Measurements from ENCODE around the gene ZDHHC13. TPM values are rescaled to one million over a fixed set of nuclear protein-coding genes. Genes with fewer than 3 reads are reported as not detected.

Gene ZDHHC13
- total RNA-seq, 1 donor from 2014 or later, result 10.6 TPM

DNA sequence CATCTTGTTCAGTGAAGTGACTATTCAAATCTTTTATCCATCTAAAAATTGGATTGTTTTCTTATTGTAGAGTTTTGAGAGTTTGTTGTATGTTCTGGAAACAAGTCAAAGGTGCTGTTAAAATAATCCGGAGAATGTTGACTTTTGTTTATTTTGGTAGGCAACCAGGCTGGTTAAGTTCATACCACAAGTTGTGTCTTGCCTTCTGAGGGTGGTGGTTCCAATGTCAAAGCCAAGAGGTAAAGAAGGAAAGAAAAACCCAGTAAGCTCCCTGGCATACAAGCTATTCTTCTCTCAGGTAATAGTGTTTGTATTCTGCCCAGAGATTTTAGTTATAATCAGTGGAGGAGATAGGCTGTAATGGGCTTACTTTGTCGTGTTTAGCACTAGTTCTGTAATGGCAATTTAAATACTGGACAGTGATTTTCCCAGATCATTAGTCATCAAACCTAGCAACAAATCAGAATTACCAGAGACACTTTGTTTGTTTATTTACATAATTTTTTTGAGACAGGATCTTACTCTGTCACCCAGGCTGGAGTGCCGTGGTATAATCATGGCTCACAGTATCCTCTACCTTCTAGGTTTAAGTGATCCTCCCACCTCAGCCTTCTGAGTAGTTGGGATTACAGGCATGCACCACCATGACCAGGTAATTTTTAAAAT is 99.9 kb downstream of the ZDHHC13 start:
- FAIRE-seq, result no peak

DNA sequence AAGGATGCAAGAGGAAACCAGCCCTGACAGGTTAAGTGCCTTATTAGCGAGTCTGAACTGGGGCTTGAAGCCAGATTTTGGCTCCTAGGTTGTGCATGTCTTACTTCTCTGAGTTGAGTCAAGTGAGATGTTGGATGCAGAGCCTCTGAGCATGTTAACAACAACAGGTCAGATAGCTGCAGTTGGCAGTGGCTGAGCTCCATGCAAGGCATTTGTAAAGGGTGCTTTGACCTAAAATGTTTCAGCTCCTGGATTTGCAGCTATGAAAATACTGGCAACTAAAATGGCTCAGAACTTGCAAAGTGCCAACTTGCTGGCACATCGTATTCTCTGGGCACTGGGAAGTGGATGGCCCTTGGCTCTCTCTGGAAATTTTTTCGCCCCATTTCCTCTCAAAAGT is 101.2 kb downstream of the ZDHHC13 start:
- Histone ChIP-seq H2AFZ (ENCODE audit: low read depth, low read length) (no peak overlapping the region), H3K4me2 (ENCODE audit: low read length) (no peak overlapping the region), H3K79me2 (ENCODE audit: insufficient read depth, low read length) (no peaks in the 10 kb centered on the region), H3K4me3 (ENCODE audit: insufficient read depth, low read depth, low read length) (no peak overlapping the region), H3K27ac (ENCODE audit: low read depth, low read length) (no peak overlapping the region), H3K27me3 (ENCODE audit: insufficient read depth, low read length) (peaks cover 4% of the 10 kb centered on the region), H3K4me1 (ENCODE audit: insufficient read depth, low read length) (no peaks in the 10 kb centered on the region), H3K36me3 (ENCODE audit: insufficient read depth, low read length) (no peaks in the 10 kb centered on the region), H3K9ac (ENCODE audit: low read length) (no peak overlapping the region), H4K20me1 (ENCODE audit: insufficient read depth, low read length) (no peaks in the 10 kb centered on the region), H3K9me3 (ENCODE audit: insufficient read depth, low read depth, low read length) (no peaks in the 10 kb centered on the region)
- DNase-seq (ENCODE audit: low read depth), result no peak
- TF ChIP-seq, protein P1, sequence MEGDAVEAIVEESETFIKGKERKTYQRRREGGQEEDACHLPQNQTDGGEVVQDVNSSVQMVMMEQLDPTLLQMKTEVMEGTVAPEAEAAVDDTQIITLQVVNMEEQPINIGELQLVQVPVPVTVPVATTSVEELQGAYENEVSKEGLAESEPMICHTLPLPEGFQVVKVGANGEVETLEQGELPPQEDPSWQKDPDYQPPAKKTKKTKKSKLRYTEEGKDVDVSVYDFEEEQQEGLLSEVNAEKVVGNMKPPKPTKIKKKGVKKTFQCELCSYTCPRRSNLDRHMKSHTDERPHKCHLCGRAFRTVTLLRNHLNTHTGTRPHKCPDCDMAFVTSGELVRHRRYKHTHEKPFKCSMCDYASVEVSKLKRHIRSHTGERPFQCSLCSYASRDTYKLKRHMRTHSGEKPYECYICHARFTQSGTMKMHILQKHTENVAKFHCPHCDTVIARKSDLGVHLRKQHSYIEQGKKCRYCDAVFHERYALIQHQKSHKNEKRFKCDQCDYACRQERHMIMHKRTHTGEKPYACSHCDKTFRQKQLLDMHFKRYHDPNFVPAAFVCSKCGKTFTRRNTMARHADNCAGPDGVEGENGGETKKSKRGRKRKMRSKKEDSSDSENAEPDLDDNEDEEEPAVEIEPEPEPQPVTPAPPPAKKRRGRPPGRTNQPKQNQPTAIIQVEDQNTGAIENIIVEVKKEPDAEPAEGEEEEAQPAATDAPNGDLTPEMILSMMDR (IDR thresholded peaks at IDR 0.05; ENCODE audit: insufficient read depth, low read depth, low read length), result no peak
- no peak for TF ChIP-seq EZH2 (IDR thresholded peaks at IDR 0.05; ENCODE audit: insufficient read depth, low read length)
- Mint-ChIP-seq H3K36me3 (ENCODE audit: low read depth, unreplicated experiment) (no peaks in the 10 kb centered on the region), H3K4me1 (ENCODE audit: low read depth, unreplicated experiment) (peaks cover 4% of the 10 kb centered on the region), H3K27me3 (ENCODE audit: low read depth, unreplicated experiment) (peaks cover 10% of the 10 kb centered on the region), H3K4me3 (ENCODE audit: unreplicated experiment) (no peak overlapping the region), H3K9me3 (ENCODE audit: unreplicated experiment) (no peaks in the 10 kb centered on the region), H3K27ac (ENCODE audit: unreplicated experiment) (no peak overlapping the region)
- FAIRE-seq, result no peak

More for the DNA sequence above, 99.9 kb downstream of the ZDHHC13 start:
- H3K27ac ChIP-seq (ENCODE audit: low read depth, low read length), result no peak overlapping the region
- no peaks in the 10 kb centered on the region for H3K79me2 ChIP-seq (ENCODE audit: insufficient read depth, low read length)
- no peaks in the 10 kb centered on the region for H3K4me1 ChIP-seq (ENCODE audit: insufficient read depth, low read length)
- H3K9me3 Mint-ChIP-seq (ENCODE audit: unreplicated experiment), result no peaks in the 10 kb centered on the region
- peaks cover 10% of the 10 kb centered on the region for H3K27me3 Mint-ChIP-seq (ENCODE audit: low read depth, unreplicated experiment)
- no peaks in the 10 kb centered on the region for H3K36me3 ChIP-seq (ENCODE audit: insufficient read depth, low read length)
- no peak overlapping the region for H3K9ac ChIP-seq (ENCODE audit: low read length)
- H3K4me3 Mint-ChIP-seq (ENCODE audit: unreplicated experiment), result no peak overlapping the region
- peaks cover 4% of the 10 kb centered on the region for H3K4me1 Mint-ChIP-seq (ENCODE audit: low read depth, unreplicated experiment)
- H4K20me1 ChIP-seq (ENCODE audit: insufficient read depth, low read length), result no peaks in the 10 kb centered on the region
- DNase-seq (ENCODE audit: low read depth), result no peak
- H3K27ac Mint-ChIP-seq (ENCODE audit: unreplicated experiment), result no peak overlapping the region
- no peaks in the 10 kb centered on the region for H3K9me3 ChIP-seq (ENCODE audit: insufficient read depth, low read depth, low read length)
- no peak overlapping the region for H2AFZ ChIP-seq (ENCODE audit: low read depth, low read length)
- no peak overlapping the region for H3K4me2 ChIP-seq (ENCODE audit: low read length)
- H3K36me3 Mint-ChIP-seq (ENCODE audit: low read depth, unreplicated experiment), result no peaks in the 10 kb centered on the region
- no peak overlapping the region for H3K4me3 ChIP-seq (ENCODE audit: insufficient read depth, low read depth, low read length)
- peaks cover 6% of the 10 kb centered on the region for H3K27me3 ChIP-seq (ENCODE audit: insufficient read depth, low read length)
- TF ChIP-seq, protein P1 (IDR thresholded peaks at IDR 0.05; ENCODE audit: insufficient read depth, low read depth, low read length), result no peak
- TF ChIP-seq EZH2 (IDR thresholded peaks at IDR 0.05; ENCODE audit: insufficient read depth, low read length), result no peak

DNA sequence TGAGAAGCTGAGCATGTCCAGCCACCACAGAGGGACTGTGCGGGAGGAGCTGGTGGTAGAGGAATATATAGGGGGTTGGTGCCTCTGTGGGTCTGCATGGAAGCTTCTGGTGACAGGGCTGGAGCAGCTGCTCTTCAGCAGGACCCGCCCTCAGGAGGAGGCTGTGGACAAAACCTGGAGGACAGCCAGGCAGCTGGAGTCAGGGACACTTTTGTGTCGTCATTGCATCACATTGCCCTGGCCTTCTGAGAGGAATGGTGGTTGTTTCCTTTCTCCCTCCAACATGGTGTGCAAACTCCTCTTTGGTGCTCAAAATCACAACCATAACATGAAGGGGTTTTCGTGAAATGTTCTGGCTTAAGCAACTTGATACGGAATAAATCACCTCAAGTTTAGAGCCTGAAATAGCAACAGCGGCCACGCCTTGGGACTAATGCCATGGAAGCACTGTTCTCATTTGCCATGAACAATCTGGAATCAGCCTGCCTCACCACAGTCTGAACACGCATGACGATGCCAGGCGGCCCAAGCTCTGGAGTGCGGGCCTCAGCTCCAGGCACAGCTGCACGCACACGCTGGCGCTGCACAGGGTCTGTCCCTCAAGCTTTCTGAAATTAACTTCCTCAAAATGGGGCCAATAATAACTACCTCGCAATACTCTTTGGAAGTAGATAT is 102.0 kb downstream of the ZDHHC13 start:
- H3K27ac ChIP-seq (ENCODE audit: low read depth, low read length), result no peak overlapping the region
- no peaks in the 10 kb centered on the region for H3K4me1 ChIP-seq (ENCODE audit: insufficient read depth, low read length)
- no peak overlapping the region for H3K9ac ChIP-seq (ENCODE audit: low read length)
- H3K4me3 ChIP-seq (ENCODE audit: insufficient read depth, low read depth, low read length), result no peak overlapping the region
- H3K27me3 ChIP-seq (ENCODE audit: insufficient read depth, low read length), result peaks cover 2% of the 10 kb centered on the region
- FAIRE-seq (no peak), DNase-seq (ENCODE audit: low read depth) (no peak)
- no peak overlapping the region for H2AFZ ChIP-seq (ENCODE audit: low read depth, low read length)
- no peaks in the 10 kb centered on the region for H4K20me1 ChIP-seq (ENCODE audit: insufficient read depth, low read length)
- peaks cover 4% of the 10 kb centered on the region for H3K4me1 Mint-ChIP-seq (ENCODE audit: low read depth, unreplicated experiment)
- H3K36me3 ChIP-seq (ENCODE audit: insufficient read depth, low read length), result no peaks in the 10 kb centered on the region
- H3K9me3 Mint-ChIP-seq (ENCODE audit: unreplicated experiment), result no peaks in the 10 kb centered on the region
- no peak overlapping the region for H3K4me3 Mint-ChIP-seq (ENCODE audit: unreplicated experiment)
- H3K27ac Mint-ChIP-seq (ENCODE audit: unreplicated experiment), result no peak overlapping the region
- TF ChIP-seq, protein P1 (IDR thresholded peaks at IDR 0.05; ENCODE audit: insufficient read depth, low read depth, low read length), result no peak
- no peak for TF ChIP-seq EZH2 (IDR thresholded peaks at IDR 0.05; ENCODE audit: insufficient read depth, low read length)
- no peak overlapping the region for H3K4me2 ChIP-seq (ENCODE audit: low read length)
- H3K9me3 ChIP-seq (ENCODE audit: insufficient read depth, low read depth, low read length), result no peaks in the 10 kb centered on the region
- no peaks in the 10 kb centered on the region for H3K79me2 ChIP-seq (ENCODE audit: insufficient read depth, low read length)
- no peaks in the 10 kb centered on the region for H3K36me3 Mint-ChIP-seq (ENCODE audit: low read depth, unreplicated experiment)
- H3K27me3 Mint-ChIP-seq (ENCODE audit: low read depth, unreplicated experiment), result peaks cover 10% of the 10 kb centered on the region
